ENCODE results near the gene ZNF770.

DNA sequence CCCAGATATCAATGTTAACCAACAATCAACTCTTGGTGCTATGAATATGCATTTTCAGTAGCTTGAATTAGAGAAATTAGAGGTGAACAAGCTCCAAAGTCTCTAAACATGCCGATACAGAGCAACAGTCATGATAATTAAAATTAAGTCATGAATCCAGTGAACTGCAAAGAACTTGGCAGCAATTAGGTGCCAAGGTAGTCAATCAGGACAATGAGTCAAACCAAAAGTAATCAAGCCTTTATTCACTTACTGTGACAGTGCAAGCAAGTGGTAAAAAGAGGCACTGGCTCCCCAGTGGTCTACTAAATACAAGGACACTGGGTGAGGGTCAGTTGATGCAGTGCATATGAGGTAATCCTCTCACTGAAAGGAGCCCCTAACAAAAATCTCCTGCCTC lies 1.8 kb downstream of the ZNF770 start:
- TF ChIP-seq CTCF (IDR thresholded peaks at IDR 0.05 in 2 of 3, conservative IDR thresholded peaks at IDR 0.05 in 1 of 3; ENCODE audit: control insufficient read depth in 2 of 3, extremely low read depth in 1 of 3, insufficient read depth in 1 of 3, low read depth in 3 of 3, low read length in 3 of 3) = no peak
- no peak for TF ChIP-seq MXI1 (IDR thresholded peaks at IDR 0.05; ENCODE audit: low read depth, low read length)
- TF ChIP-seq SRF (IDR thresholded peaks at IDR 0.05; ENCODE audit: low read depth in 2 of 2, low read length in 2 of 2) = no peak
- no peak for TF ChIP-seq KAT2A (conservative IDR thresholded peaks at IDR 0.05; ENCODE audit: control insufficient read depth, low read depth, low read length)
- TF ChIP-seq JUND (IDR thresholded peaks at IDR 0.05; ENCODE audit: low read depth, low read length) = no peak
- TF ChIP-seq POLR2A (IDR thresholded peaks at IDR 0.05; ENCODE audit: low read depth, low read length) = no peak
- TF ChIP-seq, protein P1, sequence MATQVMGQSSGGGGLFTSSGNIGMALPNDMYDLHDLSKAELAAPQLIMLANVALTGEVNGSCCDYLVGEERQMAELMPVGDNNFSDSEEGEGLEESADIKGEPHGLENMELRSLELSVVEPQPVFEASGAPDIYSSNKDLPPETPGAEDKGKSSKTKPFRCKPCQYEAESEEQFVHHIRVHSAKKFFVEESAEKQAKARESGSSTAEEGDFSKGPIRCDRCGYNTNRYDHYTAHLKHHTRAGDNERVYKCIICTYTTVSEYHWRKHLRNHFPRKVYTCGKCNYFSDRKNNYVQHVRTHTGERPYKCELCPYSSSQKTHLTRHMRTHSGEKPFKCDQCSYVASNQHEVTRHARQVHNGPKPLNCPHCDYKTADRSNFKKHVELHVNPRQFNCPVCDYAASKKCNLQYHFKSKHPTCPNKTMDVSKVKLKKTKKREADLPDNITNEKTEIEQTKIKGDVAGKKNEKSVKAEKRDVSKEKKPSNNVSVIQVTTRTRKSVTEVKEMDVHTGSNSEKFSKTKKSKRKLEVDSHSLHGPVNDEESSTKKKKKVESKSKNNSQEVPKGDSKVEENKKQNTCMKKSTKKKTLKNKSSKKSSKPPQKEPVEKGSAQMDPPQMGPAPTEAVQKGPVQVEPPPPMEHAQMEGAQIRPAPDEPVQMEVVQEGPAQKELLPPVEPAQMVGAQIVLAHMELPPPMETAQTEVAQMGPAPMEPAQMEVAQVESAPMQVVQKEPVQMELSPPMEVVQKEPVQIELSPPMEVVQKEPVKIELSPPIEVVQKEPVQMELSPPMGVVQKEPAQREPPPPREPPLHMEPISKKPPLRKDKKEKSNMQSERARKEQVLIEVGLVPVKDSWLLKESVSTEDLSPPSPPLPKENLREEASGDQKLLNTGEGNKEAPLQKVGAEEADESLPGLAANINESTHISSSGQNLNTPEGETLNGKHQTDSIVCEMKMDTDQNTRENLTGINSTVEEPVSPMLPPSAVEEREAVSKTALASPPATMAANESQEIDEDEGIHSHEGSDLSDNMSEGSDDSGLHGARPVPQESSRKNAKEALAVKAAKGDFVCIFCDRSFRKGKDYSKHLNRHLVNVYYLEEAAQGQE (IDR thresholded peaks at IDR 0.05; ENCODE audit: low read depth, low read length) = no peak
- TF ChIP-seq BHLHE40 (IDR thresholded peaks at IDR 0.05; ENCODE audit: borderline replicate concordance in 1 of 2, low read depth in 2 of 2, low read length in 1 of 2) = no peak
- TF ChIP-seq CEBPB (IDR thresholded peaks at IDR 0.05; ENCODE audit: borderline replicate concordance in 1 of 2, low read depth in 2 of 2, low read length in 2 of 2) = no peak
- TF ChIP-seq GABPA (IDR thresholded peaks at IDR 0.05; ENCODE audit: low read depth) = no peak
- TF ChIP-seq ZNF207 (IDR thresholded peaks at IDR 0.05; ENCODE audit: borderline replicate concordance) = no peak
- TF ChIP-seq, protein P2, sequence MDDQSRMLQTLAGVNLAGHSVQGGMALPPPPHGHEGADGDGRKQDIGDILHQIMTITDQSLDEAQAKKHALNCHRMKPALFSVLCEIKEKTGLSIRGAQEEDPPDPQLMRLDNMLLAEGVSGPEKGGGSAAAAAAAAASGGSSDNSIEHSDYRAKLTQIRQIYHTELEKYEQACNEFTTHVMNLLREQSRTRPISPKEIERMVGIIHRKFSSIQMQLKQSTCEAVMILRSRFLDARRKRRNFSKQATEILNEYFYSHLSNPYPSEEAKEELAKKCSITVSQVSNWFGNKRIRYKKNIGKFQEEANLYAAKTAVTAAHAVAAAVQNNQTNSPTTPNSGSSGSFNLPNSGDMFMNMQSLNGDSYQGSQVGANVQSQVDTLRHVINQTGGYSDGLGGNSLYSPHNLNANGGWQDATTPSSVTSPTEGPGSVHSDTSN (IDR thresholded peaks at IDR 0.05; ENCODE audit: insufficient replicate concordance, low read depth, low read length) = no peak

Data from GM12878 (cell line).